Left renal cortex interstitium (tissue), 4 donors: ENCODE results near the gene DHTKD1. TPM values are rescaled to one million over a fixed set of nuclear protein-coding genes. Genes with fewer than 3 reads are reported as not detected.
"Not testable (repeated sequence)": the region's sequence is repeated elsewhere in the genome, so short reads cannot be mapped to it uniquely, and the experiment has no call there.

ENCODE experiments used
- DNase-seq, 4 donors: peaks; one replicate each; pipeline ENCODE4 v3.0.0-alpha.2; 2013; ENCODE audit warnings: low read depth in 4 of 4, low spot score in 2 of 4, missing footprints in 1 of 4
- polyA plus RNA-seq, 4 donors: library from polyadenylated mRNA; unstranded; fragments of 120-200 nt; gene quantifications; one replicate each; pipeline ENCODE4 v1.2.1, GENCODE V29; 2013; ENCODE audit not compliant: insufficient read length in 4 of 4

The DHTKD1 gene
- polyA plus RNA-seq, 4 donors: 26.9 to 36.1 (median 32.4) TPM

GRCh38 chr10:12063483-12063818 lies 5.3 kb upstream of the DHTKD1 start:
- DNase-seq: no peak

GRCh38 chr10:12067336-12067735 lies 1.4 kb upstream of the DHTKD1 start:
- no peak for DNase-seq

- not testable (repeated sequence) for DNase-seq
Measured at GRCh38 chr10:12071441-12071840, 2.7 kb downstream of the DHTKD1 start.

- no peak for DNase-seq
Measured at GRCh38 chr10:12073526-12073925, 4.8 kb downstream of the DHTKD1 start.

- DNase-seq: no peak
Measured at GRCh38 chr10:12077580-12078180, 8.9 kb downstream of the DHTKD1 start.

GRCh38 chr10:12081470-12081869 lies 12.7 kb downstream of the DHTKD1 start:
- DNase-seq: no peak

GRCh38 chr10:12081879-12082557 lies 13.3 kb downstream of the DHTKD1 start:
- no peak for DNase-seq

- DNase-seq: no peak
Measured at GRCh38 chr10:12088919-12089318, 20.2 kb downstream of the DHTKD1 start.

GRCh38 chr10:12091421-12091820 lies 22.7 kb downstream of the DHTKD1 start:
- DNase-seq: no peak

- not testable (repeated sequence) for DNase-seq
Measured at GRCh38 chr10:12097361-12097760, 28.6 kb downstream of the DHTKD1 start.

- no peak for DNase-seq
Measured at GRCh38 chr10:12097791-12098190, 29.0 kb downstream of the DHTKD1 start.

- DNase-seq: no peak
Measured at GRCh38 chr10:12098966-12099365, 30.2 kb downstream of the DHTKD1 start.

GRCh38 chr10:12103802-12104201 lies 35.0 kb downstream of the DHTKD1 start:
- no peak for DNase-seq

- no peak for DNase-seq
Measured at GRCh38 chr10:12107781-12108180, 39.0 kb downstream of the DHTKD1 start.

- DNase-seq: no peak
Measured at GRCh38 chr10:12109286-12109685, 40.5 kb downstream of the DHTKD1 start.

- no peak for DNase-seq
Measured at GRCh38 chr10:12111528-12111927, 42.8 kb downstream of the DHTKD1 start.

- no peak for DNase-seq
Measured at GRCh38 chr10:12113627-12114026, 44.9 kb downstream of the DHTKD1 start.

GRCh38 chr10:12121673-12122072 lies 52.9 kb downstream of the DHTKD1 start:
- no peak for DNase-seq

- DNase-seq: peak; percentile 70 to 91 (median 86)
Measured at GRCh38 chr10:12129222-12130111, 60.7 kb downstream of the DHTKD1 start, which contains the start of gene SEC61A2. SEC61A2 (plus strand) TSS chr10:12129677; CDS start chr10:12129788, 111 bp downstream.

GRCh38 chr10:12130237-12130872 lies 61.6 kb downstream of the DHTKD1 start:
- peak; percentile 30 to 50 (median 44) for DNase-seq

GRCh38 chr10:12135631-12136030 lies 66.9 kb downstream of the DHTKD1 start:
- DNase-seq: no peak
